K562 (cell line): ENCODE data around the gene NKG7. TPM values are rescaled to one million over a fixed set of nuclear protein-coding genes. Genes with fewer than 3 reads are reported as not detected.
A peak's percentile ranks its signal among the peaks of the same experiment; 100 is the strongest.

Experiments
- BACH1 ChIP-seq: fragments of 200-800 bp; sonication (Bioruptor generic); IDR thresholded peaks from 2 replicates; pipeline ENCODE4 v1.6.1; 2016; ENCODE audit warnings: missing genetic modification characterization, missing compliant biosample characterization
- FOXM1 ChIP-seq, 2 experiments: fragments of 450-650 bp in 1 of 2; sonication (generic) in 1 of 2; formaldehyde crosslinking in 1 of 2; IDR thresholded peaks; 2 replicates each; pipeline versions ENCODE4 v1.6.1 to v1.9.0; 2017 to 2022; ENCODE audit warnings: low read depth in 2 of 2, mild to moderate bottlenecking in 2 of 2, missing genetic modification reagents in 1 of 2, moderate library complexity in 1 of 2
- SOX6 ChIP-seq: fragments of 450-650 bp; IDR thresholded peaks from 2 replicates; pipeline ENCODE4 v1.6.1; 2014; ENCODE audit warnings: mild to moderate bottlenecking
- ZBTB17 ChIP-seq: fragments of 450-650 bp; formaldehyde crosslinking; IDR thresholded peaks from 2 replicates; pipeline ENCODE4 v1.4.0; 2020; ENCODE audit warnings: mild to moderate bottlenecking
- ZFPM2 ChIP-seq: fragments of 250-450 bp; sonication (Bioruptor Pico); IDR thresholded peaks from 2 replicates; pipeline ENCODE4 v1.5.1; 2022; ENCODE audit warnings: mild to moderate bottlenecking
- ZNF316 ChIP-seq: fragments of 450-650 bp; IDR thresholded peaks from 2 replicates; pipeline ENCODE4 v1.6.1; 2016
- polyA plus RNA-seq, 8 experiments: library from polyadenylated mRNA; depleted of rRNA in 4 of 8; stranded (reverse) in 5 of 8; unstranded in 3 of 8; fragments of >200 nt; fragmentation: Nextera tagmentation in 2 of 8; fragmentation: Illumina TruSeq in 1 of 8; extraction: Ambion mirVana in 2 of 8; extraction: Trizol in 1 of 8; gene quantifications; 2 replicates each; pipeline versions ENCODE4 v1.2.1 to v1.2.3, GENCODE V29; 2011 to 2014; ENCODE audit warnings: inconsistent platforms in 1 of 8, missing spikeins in 1 of 8
- total RNA-seq, 7 experiments: library from RNA; depleted of rRNA in 6 of 7; stranded (reverse); fragments of >200 nt in 6 of 7; fragmentation: Illumina TruSeq in 2 of 7; extraction: Trizol in 2 of 7; gene quantifications; 2 replicates each; pipeline versions ENCODE4 v1.2.1 to v1.2.3, GENCODE V29; 2011 to 2021; ENCODE audit warnings: low replicate concordance in 1 of 7
- TF ChIP-seq, protein P1 (sequence below): sonication (generic); formaldehyde crosslinking; IDR thresholded peaks from 2 replicates; pipeline ENCODE4 v1.8.0; 2023; ENCODE audit warnings: mild to moderate bottlenecking, missing genetic modification reagents
- TF ChIP-seq, protein P2 (sequence below): sonication (generic); formaldehyde crosslinking; IDR thresholded peaks from 2 replicates; pipeline ENCODE4 v1.8.1; 2023; ENCODE audit warnings: mild to moderate bottlenecking, missing genetic modification reagents
- TF ChIP-seq, protein P3 (sequence below): fragments of 250-450 bp; sonication (Bioruptor Pico); IDR thresholded peaks from 2 replicates; pipeline ENCODE4 v1.8.0; 2021; ENCODE audit warnings: mild to moderate bottlenecking, moderate library complexity
- TF ChIP-seq, protein P4 (sequence below): sonication (generic); formaldehyde crosslinking; IDR thresholded peaks from 2 replicates; pipeline ENCODE4 v1.8.0; 2022; ENCODE audit warnings: mild to moderate bottlenecking, missing genetic modification reagents
- TF ChIP-seq, protein P5 (sequence below): fragments of 450-650 bp; IDR thresholded peaks from 2 replicates; pipeline ENCODE4 v1.6.1; 2016; ENCODE audit warnings: mild to moderate bottlenecking
- TF ChIP-seq, protein P6 (sequence below): sonication (generic); formaldehyde crosslinking; IDR thresholded peaks from 2 replicates; pipeline ENCODE4 v1.8.1; 2023; ENCODE audit warnings: mild to moderate bottlenecking, missing genetic modification reagents
- TF ChIP-seq, protein P7 (sequence below): fragments of 450-650 bp; IDR thresholded peaks from 2 replicates; pipeline ENCODE4 v1.6.1; 2017; ENCODE audit warnings: mild to moderate bottlenecking, moderate library complexity
- TF ChIP-seq, protein P8 (sequence below): sonication (generic); formaldehyde crosslinking; IDR thresholded peaks from 2 replicates; pipeline ENCODE4 v1.8.1; 2023; ENCODE audit warnings: mild to moderate bottlenecking, missing genetic modification reagents, moderate library complexity

NKG7 gene
- total and polyA plus RNA-seq, 9 of the 15 experiments (the other 6 are each of a cell fraction or from before 2014, with no cell fraction given): 0.30 to 0.70 (median 0.51) TPM; not detected in 2

DNA sequence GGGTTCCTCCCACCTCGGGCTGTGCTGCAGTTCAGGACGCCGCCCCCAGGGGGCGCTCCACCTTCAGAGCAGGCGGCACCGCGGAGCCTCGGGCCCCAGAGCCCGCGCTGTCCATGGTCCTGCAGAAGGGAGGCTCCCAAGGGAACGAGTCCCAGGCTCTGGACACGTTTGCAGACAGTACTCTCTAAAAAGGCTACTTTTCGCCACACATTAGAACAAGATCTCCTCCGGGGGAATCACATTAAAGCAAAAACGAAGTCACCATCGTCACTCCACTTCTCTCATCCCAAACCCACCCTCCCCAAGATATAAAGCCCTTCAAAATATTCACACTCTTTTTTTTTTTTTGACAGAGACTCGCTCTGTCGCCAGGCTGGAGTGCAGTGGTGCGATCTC is 49.6 kb upstream of the NKG7 start (continued):
- TF ChIP-seq, protein P1, sequence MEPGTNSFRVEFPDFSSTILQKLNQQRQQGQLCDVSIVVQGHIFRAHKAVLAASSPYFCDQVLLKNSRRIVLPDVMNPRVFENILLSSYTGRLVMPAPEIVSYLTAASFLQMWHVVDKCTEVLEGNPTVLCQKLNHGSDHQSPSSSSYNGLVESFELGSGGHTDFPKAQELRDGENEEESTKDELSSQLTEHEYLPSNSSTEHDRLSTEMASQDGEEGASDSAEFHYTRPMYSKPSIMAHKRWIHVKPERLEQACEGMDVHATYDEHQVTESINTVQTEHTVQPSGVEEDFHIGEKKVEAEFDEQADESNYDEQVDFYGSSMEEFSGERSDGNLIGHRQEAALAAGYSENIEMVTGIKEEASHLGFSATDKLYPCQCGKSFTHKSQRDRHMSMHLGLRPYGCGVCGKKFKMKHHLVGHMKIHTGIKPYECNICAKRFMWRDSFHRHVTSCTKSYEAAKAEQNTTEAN (CRISPR knock-in tag): peak; percentile 92
- TF ChIP-seq, protein P2, sequence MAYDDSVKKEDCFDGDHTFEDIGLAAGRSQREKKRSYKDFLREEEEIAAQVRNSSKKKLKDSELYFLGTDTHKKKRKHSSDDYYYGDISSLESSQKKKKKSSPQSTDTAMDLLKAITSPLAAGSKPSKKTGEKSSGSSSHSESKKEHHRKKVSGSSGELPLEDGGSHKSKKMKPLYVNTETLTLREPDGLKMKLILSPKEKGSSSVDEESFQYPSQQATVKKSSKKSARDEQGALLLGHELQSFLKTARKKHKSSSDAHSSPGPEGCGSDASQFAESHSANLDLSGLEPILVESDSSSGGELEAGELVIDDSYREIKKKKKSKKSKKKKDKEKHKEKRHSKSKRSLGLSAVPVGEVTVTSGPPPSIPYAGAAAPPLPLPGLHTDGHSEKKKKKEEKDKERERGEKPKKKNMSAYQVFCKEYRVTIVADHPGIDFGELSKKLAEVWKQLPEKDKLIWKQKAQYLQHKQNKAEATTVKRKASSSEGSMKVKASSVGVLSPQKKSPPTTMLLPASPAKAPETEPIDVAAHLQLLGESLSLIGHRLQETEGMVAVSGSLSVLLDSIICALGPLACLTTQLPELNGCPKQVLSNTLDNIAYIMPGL (CRISPR knock-in tag): peak; percentile 98
- TF ChIP-seq BACH1 (tag): no peak
- TF ChIP-seq, protein P3, sequence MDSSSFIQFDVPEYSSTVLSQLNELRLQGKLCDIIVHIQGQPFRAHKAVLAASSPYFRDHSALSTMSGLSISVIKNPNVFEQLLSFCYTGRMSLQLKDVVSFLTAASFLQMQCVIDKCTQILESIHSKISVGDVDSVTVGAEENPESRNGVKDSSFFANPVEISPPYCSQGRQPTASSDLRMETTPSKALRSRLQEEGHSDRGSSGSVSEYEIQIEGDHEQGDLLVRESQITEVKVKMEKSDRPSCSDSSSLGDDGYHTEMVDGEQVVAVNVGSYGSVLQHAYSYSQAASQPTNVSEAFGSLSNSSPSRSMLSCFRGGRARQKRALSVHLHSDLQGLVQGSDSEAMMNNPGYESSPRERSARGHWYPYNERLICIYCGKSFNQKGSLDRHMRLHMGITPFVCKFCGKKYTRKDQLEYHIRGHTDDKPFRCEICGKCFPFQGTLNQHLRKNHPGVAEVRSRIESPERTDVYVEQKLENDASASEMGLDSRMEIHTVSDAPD: no peak
- TF ChIP-seq, protein P4, sequence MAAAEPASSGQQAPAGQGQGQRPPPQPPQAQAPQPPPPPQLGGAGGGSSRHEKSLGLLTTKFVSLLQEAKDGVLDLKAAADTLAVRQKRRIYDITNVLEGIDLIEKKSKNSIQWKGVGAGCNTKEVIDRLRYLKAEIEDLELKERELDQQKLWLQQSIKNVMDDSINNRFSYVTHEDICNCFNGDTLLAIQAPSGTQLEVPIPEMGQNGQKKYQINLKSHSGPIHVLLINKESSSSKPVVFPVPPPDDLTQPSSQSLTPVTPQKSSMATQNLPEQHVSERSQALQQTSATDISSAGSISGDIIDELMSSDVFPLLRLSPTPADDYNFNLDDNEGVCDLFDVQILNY (CRISPR knock-in tag): peak; percentile 86
- TF ChIP-seq FOXM1 (IDR thresholded peaks at IDR 0.05; ENCODE audit: low read depth): no peak
- peak; percentile 97 for TF ChIP-seq FOXM1 (CRISPR knock-in tag; IDR thresholded peaks at IDR 0.05; ENCODE audit: low read depth)
- 0 out of 2 replicates have a peak, but pooled peaks have one; percentile 28 for TF ChIP-seq ZBTB17
- no peak for TF ChIP-seq ZNF316
- no peak for TF ChIP-seq ZFPM2 (CRISPR knock-in tag)
- TF ChIP-seq, protein P5, sequence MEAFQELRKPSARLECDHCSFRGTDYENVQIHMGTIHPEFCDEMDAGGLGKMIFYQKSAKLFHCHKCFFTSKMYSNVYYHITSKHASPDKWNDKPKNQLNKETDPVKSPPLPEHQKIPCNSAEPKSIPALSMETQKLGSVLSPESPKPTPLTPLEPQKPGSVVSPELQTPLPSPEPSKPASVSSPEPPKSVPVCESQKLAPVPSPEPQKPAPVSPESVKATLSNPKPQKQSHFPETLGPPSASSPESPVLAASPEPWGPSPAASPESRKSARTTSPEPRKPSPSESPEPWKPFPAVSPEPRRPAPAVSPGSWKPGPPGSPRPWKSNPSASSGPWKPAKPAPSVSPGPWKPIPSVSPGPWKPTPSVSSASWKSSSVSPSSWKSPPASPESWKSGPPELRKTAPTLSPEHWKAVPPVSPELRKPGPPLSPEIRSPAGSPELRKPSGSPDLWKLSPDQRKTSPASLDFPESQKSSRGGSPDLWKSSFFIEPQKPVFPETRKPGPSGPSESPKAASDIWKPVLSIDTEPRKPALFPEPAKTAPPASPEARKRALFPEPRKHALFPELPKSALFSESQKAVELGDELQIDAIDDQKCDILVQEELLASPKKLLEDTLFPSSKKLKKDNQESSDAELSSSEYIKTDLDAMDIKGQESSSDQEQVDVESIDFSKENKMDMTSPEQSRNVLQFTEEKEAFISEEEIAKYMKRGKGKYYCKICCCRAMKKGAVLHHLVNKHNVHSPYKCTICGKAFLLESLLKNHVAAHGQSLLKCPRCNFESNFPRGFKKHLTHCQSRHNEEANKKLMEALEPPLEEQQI: peak; percentile 85
- peak; percentile 42 for TF ChIP-seq SOX6
- TF ChIP-seq, protein P6, sequence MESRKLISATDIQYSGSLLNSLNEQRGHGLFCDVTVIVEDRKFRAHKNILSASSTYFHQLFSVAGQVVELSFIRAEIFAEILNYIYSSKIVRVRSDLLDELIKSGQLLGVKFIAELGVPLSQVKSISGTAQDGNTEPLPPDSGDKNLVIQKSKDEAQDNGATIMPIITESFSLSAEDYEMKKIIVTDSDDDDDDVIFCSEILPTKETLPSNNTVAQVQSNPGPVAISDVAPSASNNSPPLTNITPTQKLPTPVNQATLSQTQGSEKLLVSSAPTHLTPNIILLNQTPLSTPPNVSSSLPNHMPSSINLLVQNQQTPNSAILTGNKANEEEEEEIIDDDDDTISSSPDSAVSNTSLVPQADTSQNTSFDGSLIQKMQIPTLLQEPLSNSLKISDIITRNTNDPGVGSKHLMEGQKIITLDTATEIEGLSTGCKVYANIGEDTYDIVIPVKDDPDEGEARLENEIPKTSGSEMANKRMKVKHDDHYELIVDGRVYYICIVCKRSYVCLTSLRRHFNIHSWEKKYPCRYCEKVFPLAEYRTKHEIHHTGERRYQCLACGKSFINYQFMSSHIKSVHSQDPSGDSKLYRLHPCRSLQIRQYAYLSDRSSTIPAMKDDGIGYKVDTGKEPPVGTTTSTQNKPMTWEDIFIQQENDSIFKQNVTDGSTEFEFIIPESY (CRISPR knock-in tag): peak; percentile 91
- TF ChIP-seq, protein P7, sequence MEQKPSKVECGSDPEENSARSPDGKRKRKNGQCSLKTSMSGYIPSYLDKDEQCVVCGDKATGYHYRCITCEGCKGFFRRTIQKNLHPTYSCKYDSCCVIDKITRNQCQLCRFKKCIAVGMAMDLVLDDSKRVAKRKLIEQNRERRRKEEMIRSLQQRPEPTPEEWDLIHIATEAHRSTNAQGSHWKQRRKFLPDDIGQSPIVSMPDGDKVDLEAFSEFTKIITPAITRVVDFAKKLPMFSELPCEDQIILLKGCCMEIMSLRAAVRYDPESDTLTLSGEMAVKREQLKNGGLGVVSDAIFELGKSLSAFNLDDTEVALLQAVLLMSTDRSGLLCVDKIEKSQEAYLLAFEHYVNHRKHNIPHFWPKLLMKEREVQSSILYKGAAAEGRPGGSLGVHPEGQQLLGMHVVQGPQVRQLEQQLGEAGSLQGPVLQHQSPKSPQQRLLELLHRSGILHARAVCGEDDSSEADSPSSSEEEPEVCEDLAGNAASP: no peak
- TF ChIP-seq, protein P8, sequence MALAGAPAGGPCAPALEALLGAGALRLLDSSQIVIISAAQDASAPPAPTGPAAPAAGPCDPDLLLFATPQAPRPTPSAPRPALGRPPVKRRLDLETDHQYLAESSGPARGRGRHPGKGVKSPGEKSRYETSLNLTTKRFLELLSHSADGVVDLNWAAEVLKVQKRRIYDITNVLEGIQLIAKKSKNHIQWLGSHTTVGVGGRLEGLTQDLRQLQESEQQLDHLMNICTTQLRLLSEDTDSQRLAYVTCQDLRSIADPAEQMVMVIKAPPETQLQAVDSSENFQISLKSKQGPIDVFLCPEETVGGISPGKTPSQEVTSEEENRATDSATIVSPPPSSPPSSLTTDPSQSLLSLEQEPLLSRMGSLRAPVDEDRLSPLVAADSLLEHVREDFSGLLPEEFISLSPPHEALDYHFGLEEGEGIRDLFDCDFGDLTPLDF (CRISPR knock-in tag): peak; percentile 98
